ENCODE data around the gene OSBPL6. TPM values are rescaled to one million over a fixed set of nuclear protein-coding genes. Genes with fewer than 3 reads are reported as not detected.

OSBPL6 gene
- total RNA-seq, 6 donors from 2014 or later: 2.0 to 35.4 (median 5.1) TPM

DNA sequence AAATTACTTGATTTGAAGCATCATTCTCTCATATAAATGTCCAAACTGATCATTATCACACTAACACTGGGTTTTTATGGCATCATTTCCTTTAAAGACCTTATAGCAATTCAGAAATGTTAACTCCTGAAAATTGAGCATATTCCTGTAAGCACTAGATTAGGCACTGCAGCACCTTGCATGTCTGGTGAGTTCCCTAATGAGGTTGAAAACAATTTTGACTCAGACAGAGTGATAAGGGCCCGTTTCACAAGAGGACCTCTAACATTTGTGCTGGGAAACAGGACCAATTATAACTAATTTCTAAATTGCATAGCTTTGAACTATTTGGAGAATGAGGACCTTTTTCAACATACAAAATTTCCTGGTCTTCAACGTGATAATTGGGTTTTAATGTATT is 69.9 kb downstream of the OSBPL6 start:
- Histone ChIP-seq H3K4me1 (no peaks in the 10 kb centered on the region), H3K4me3 (no peak overlapping the region), H3K27me3 (no peaks in the 10 kb centered on the region), H3K9me3 (no peaks in the 10 kb centered on the region), H3K36me3 (no peaks in the 10 kb centered on the region), H3K27ac (no peak overlapping the region)
- TF ChIP-seq POLR2AphosphoS5 (IDR thresholded peaks at IDR 0.05) (no peak), EP300 (IDR thresholded peaks at IDR 0.05) (no peak), POLR2A (IDR thresholded peaks at IDR 0.05) (no peak)
- TF ChIP-seq, protein P1, sequence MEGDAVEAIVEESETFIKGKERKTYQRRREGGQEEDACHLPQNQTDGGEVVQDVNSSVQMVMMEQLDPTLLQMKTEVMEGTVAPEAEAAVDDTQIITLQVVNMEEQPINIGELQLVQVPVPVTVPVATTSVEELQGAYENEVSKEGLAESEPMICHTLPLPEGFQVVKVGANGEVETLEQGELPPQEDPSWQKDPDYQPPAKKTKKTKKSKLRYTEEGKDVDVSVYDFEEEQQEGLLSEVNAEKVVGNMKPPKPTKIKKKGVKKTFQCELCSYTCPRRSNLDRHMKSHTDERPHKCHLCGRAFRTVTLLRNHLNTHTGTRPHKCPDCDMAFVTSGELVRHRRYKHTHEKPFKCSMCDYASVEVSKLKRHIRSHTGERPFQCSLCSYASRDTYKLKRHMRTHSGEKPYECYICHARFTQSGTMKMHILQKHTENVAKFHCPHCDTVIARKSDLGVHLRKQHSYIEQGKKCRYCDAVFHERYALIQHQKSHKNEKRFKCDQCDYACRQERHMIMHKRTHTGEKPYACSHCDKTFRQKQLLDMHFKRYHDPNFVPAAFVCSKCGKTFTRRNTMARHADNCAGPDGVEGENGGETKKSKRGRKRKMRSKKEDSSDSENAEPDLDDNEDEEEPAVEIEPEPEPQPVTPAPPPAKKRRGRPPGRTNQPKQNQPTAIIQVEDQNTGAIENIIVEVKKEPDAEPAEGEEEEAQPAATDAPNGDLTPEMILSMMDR (IDR thresholded peaks at IDR 0.05): no peak
- WGBS, 2 donors: 63 to 68% methylated on average over 2 of the region's 2 CpGs
- ATAC-seq (ENCODE audit: low FRiP score in 2 of 2) (no peak), DNase-seq (no peak)

DNA sequence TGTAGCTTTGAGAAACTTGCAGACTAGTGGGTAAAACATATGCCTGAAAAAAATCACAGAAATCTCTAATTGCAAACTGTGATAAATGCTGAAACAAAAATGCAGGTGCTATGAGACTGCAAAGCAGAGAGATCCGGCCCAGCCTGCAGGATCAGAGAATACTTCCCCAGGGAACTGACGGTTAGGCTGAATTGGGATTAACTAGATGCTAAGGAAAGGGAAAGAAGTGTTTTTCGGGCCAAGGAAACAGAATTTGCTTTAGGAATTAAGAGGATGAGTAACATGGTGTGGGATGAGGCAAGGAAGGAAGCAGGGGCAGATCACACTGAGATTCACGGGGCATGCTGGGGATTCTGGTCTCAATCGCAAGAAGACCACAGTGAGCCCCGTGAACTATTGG is 71.5 kb downstream of the OSBPL6 start:
- Histone ChIP-seq H3K4me1 (no peaks in the 10 kb centered on the region), H3K27ac (no peak overlapping the region), H3K27me3 (no peaks in the 10 kb centered on the region), H3K36me3 (no peaks in the 10 kb centered on the region), H3K9me3 (no peaks in the 10 kb centered on the region), H3K4me3 (no peak overlapping the region)
- no peak for ATAC-seq (ENCODE audit: low FRiP score in 2 of 2)
- no peak for DNase-seq
- TF ChIP-seq, protein P1 (IDR thresholded peaks at IDR 0.05): no peak
- TF ChIP-seq POLR2A (IDR thresholded peaks at IDR 0.05) (no peak), EP300 (IDR thresholded peaks at IDR 0.05) (no peak), POLR2AphosphoS5 (IDR thresholded peaks at IDR 0.05) (no peak)
- 81 to 87% methylated on average over 6 of the region's 6 CpGs for WGBS, 2 donors

DNA sequence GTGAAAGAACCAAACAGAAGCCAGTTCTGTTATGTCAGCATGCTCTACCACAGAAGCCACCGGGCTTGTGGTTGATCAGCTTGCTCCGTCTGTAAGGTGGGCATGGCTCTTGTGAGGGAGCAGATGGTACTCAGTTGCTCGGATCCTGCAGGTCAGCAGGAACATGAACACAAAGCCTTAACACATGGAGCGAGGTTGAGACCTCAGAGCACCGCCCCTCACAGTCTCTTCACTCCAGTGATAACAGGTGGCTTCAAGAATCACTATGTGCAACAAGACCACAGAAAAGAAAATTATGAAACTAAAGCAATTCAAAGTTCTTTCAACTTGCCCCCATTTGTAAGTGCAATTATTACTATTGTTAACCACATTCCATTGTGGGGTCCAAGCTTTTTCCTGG is 72.1 kb downstream of the OSBPL6 start:
- Histone ChIP-seq H3K27ac (no peak overlapping the region), H3K9me3 (no peaks in the 10 kb centered on the region), H3K27me3 (no peaks in the 10 kb centered on the region), H3K36me3 (no peaks in the 10 kb centered on the region), H3K4me3 (no peak overlapping the region), H3K4me1 (no peaks in the 10 kb centered on the region)
- TF ChIP-seq POLR2AphosphoS5 (IDR thresholded peaks at IDR 0.05) (no peak), POLR2A (IDR thresholded peaks at IDR 0.05) (no peak), EP300 (IDR thresholded peaks at IDR 0.05) (no peak)
- TF ChIP-seq, protein P1 (IDR thresholded peaks at IDR 0.05): no peak
- DNase-seq: no peak
- ATAC-seq (ENCODE audit: low FRiP score in 2 of 2): no peak
- WGBS, 2 donors: 88 to 94% methylated on average over 5 of the region's 5 CpGs

DNA sequence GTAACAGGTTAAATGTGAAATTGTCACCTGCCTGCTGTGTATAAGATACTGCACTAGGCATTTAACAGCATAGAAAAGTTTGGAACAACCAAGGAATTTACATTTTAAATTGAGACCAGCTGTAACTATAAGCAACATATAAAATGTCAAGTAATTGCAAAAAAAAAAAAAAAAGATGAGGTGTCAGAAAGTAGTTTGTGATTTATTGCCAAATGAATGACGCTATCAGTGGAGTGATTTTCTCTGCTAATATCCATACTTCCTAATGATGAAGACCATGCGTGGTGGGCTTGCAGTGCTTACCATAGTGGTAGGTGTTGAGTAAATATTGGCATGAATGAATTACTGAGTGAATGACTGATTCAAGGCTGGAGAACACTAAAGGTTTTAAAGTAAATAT is 73.3 kb downstream of the OSBPL6 start:
- TF ChIP-seq EP300 (IDR thresholded peaks at IDR 0.05) (no peak), POLR2AphosphoS5 (IDR thresholded peaks at IDR 0.05) (no peak), POLR2A (IDR thresholded peaks at IDR 0.05) (no peak)
- TF ChIP-seq, protein P1 (IDR thresholded peaks at IDR 0.05): no peak
- WGBS, 2 donors: 86 to 88% methylated on average over 2 of the region's 2 CpGs
- H3K27me3 ChIP-seq: no peaks in the 10 kb centered on the region
- no peaks in the 10 kb centered on the region for H3K36me3 ChIP-seq
- no peaks in the 10 kb centered on the region for H3K9me3 ChIP-seq
- no peak overlapping the region for H3K4me3 ChIP-seq
- H3K27ac ChIP-seq: no peak overlapping the region
- H3K4me1 ChIP-seq: no peaks in the 10 kb centered on the region
- ATAC-seq (ENCODE audit: low FRiP score in 2 of 2) (no peak), DNase-seq (no peak)

DNA sequence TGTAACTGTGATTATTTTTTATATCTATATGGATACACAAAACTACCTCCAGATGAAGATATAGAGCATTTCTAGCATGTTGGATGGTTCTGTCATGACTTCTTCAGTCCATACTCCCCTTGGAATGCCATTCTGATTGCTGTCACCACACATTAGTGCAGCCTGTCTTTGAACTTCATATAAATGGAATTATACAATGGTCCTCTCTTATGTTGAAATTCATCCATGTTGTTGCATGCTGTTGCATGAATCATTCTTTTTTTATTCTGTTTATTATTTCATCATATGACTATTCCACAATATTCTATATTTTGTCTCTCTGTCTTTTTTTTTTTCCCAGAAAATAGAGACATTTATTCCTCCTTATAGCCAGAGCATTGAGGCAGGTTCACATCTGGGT is 74.1 kb downstream of the OSBPL6 start:
- no peaks in the 10 kb centered on the region for H3K27me3 ChIP-seq
- no peak overlapping the region for H3K4me3 ChIP-seq
- TF ChIP-seq POLR2AphosphoS5 (IDR thresholded peaks at IDR 0.05) (no peak), EP300 (IDR thresholded peaks at IDR 0.05) (no peak)
- TF ChIP-seq, protein P1 (IDR thresholded peaks at IDR 0.05): no peak
- H3K27ac ChIP-seq: no peak overlapping the region
- no peaks in the 10 kb centered on the region for H3K4me1 ChIP-seq
- DNase-seq (no peak), ATAC-seq (ENCODE audit: low FRiP score in 2 of 2) (no peak)
- H3K9me3 ChIP-seq: no peaks in the 10 kb centered on the region
- H3K36me3 ChIP-seq: no peaks in the 10 kb centered on the region
